Measurements from ENCODE around the gene ACSF2.

- TF ChIP-seq, protein P1, sequence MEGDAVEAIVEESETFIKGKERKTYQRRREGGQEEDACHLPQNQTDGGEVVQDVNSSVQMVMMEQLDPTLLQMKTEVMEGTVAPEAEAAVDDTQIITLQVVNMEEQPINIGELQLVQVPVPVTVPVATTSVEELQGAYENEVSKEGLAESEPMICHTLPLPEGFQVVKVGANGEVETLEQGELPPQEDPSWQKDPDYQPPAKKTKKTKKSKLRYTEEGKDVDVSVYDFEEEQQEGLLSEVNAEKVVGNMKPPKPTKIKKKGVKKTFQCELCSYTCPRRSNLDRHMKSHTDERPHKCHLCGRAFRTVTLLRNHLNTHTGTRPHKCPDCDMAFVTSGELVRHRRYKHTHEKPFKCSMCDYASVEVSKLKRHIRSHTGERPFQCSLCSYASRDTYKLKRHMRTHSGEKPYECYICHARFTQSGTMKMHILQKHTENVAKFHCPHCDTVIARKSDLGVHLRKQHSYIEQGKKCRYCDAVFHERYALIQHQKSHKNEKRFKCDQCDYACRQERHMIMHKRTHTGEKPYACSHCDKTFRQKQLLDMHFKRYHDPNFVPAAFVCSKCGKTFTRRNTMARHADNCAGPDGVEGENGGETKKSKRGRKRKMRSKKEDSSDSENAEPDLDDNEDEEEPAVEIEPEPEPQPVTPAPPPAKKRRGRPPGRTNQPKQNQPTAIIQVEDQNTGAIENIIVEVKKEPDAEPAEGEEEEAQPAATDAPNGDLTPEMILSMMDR (IDR thresholded peaks at IDR 0.05): peak; percentile 29 to 65 (median 49)
- TF ChIP-seq POLR2A (IDR thresholded peaks at IDR 0.05): no peak
Observed at GRCh38 chr17:50479522-50480141, 53.6 kb downstream of the ACSF2 start.

All from thyroid gland (tissue), 4 donors.